Uterus (tissue), 4 donors: ENCODE data around the gene AHDC1. TPM values are rescaled to one million over a fixed set of nuclear protein-coding genes. Genes with fewer than 3 reads are reported as not detected.

Source experiments
- DNase-seq, 2 donors: peaks; one replicate each; pipeline ENCODE4 v3.0.0-alpha.2; 2019 to 2020
- H3K27ac ChIP-seq, 2 donors: fragments of 200-600 bp; sonication (generic); 1 replicate in 1 of 2; 2 replicates in 1 of 2; pipeline ENCODE4 v1.5.1; 2016 to 2018
- H3K27me3 ChIP-seq, 2 donors: fragments of 200-600 bp; sonication (generic); one replicate each; pipeline ENCODE4 v1.5.1; 2018 to 2019; ENCODE audit warnings: control low read depth in 1 of 2
- H3K36me3 ChIP-seq, 2 donors: fragments of 200-600 bp; sonication (generic); one replicate each; pipeline ENCODE4 v1.5.1; 2019; ENCODE audit warnings: control low read depth in 1 of 2
- H3K4me1 ChIP-seq, 2 donors: fragments of 200-600 bp; sonication (generic); one replicate each; pipeline ENCODE4 v1.5.1; 2018 to 2019; ENCODE audit warnings: control low read depth in 1 of 2
- H3K4me3 ChIP-seq, 2 donors: fragments of 200-600 bp; sonication (generic); 1 replicate in 1 of 2; 2 replicates in 1 of 2; pipeline ENCODE4 v1.5.1; 2018 to 2019; ENCODE audit warnings: mild to moderate bottlenecking in 1 of 2
- H3K9me3 ChIP-seq, 2 donors: fragments of 200-600 bp; sonication (generic); one replicate each; pipeline ENCODE4 v1.5.1; 2019; ENCODE audit warnings: control low read depth in 1 of 2
- POLR2A ChIP-seq, 2 donors: fragments of 450-650 bp; IDR thresholded peaks; one replicate each; pipeline ENCODE4 v1.6.1; 2016; ENCODE audit warnings: antibody characterized with exemption in 2 of 2, mild to moderate bottlenecking in 1 of 2, moderate library complexity in 1 of 2
- intact Hi-C: fragments of 100-400 bp; cut with DNase I; formaldehyde crosslinking; loops from one replicate; pipeline ENCODE4 v1.15.1; 2023; ENCODE audit warnings: low total_unique reads
- total RNA-seq, 4 donors: library from RNA; depleted of rRNA in 3 of 4; stranded (reverse); fragments of >200 nt in 3 of 4; gene quantifications; one replicate each; pipeline versions ENCODE4 v1.1.0 to v1.2.4, GENCODE V29; 2014 to 2023
- TF ChIP-seq, protein P1 (sequence below), 4 experiments: fragments of 200-600 bp in 2 of 4; fragments of 450-650 bp in 2 of 4; sonication (generic) in 2 of 4; IDR thresholded peaks; one replicate each; pipeline ENCODE4 v1.5.1; 2016 to 2019; ENCODE audit warnings: antibody characterized with exemption in 4 of 4, mild to moderate bottlenecking in 2 of 4, moderate library complexity in 1 of 4
- donor health status: DM: yes; HTN: yes; CAD: no.

AHDC1 gene
- total RNA-seq, 4 donors from 2014 or later: 11.2 to 179 (median 50.7) TPM

- intact Hi-C loops: loop anchor here (10.0 kb wide), 1 partner anchor 77 kb away; the partner anchor contains the start of gene AHDC1
Measured at GRCh38 chr1:27527890-27528817, 75.8 kb downstream of the AHDC1 start.

GRCh38 chr1:27527223-27527889, 76.6 kb downstream of the AHDC1 start:
- H3K36me3 ChIP-seq: no peaks in the 10 kb centered on the region
- H3K27ac ChIP-seq: peak overlapping the region; percentile 96 to 98
- H3K4me1 ChIP-seq: peaks cover 5 to 32% of the 10 kb centered on the region in 2 donors
- no peaks in the 10 kb centered on the region for H3K9me3 ChIP-seq
- H3K4me3 ChIP-seq: peak overlapping the region; percentile 27 to 43
- peak; percentile 80 to 85 for DNase-seq
- intact Hi-C loops: loop anchor here (10.0 kb wide), 1 partner anchor 77 kb away; the partner anchor contains the start of gene AHDC1
- TF ChIP-seq, protein P1, sequence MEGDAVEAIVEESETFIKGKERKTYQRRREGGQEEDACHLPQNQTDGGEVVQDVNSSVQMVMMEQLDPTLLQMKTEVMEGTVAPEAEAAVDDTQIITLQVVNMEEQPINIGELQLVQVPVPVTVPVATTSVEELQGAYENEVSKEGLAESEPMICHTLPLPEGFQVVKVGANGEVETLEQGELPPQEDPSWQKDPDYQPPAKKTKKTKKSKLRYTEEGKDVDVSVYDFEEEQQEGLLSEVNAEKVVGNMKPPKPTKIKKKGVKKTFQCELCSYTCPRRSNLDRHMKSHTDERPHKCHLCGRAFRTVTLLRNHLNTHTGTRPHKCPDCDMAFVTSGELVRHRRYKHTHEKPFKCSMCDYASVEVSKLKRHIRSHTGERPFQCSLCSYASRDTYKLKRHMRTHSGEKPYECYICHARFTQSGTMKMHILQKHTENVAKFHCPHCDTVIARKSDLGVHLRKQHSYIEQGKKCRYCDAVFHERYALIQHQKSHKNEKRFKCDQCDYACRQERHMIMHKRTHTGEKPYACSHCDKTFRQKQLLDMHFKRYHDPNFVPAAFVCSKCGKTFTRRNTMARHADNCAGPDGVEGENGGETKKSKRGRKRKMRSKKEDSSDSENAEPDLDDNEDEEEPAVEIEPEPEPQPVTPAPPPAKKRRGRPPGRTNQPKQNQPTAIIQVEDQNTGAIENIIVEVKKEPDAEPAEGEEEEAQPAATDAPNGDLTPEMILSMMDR (IDR thresholded peaks at IDR 0.05): no peak
- peak in 1 of 2 donors; percentile 11 for TF ChIP-seq POLR2A (IDR thresholded peaks at IDR 0.05)
- no peaks in the 10 kb centered on the region for H3K27me3 ChIP-seq

More at GRCh38 chr1:27527890-27528817, 75.8 kb downstream of the AHDC1 start:
- H3K4me3 ChIP-seq: peak overlapping the region; percentile 27 to 43
- TF ChIP-seq, protein P1 (IDR thresholded peaks at IDR 0.05): peak in 1 of 4 experiments; percentile 35
- TF ChIP-seq POLR2A (IDR thresholded peaks at IDR 0.05): peak in 1 of 2 donors; percentile 63
- H3K9me3 ChIP-seq: no peaks in the 10 kb centered on the region
- no peaks in the 10 kb centered on the region for H3K27me3 ChIP-seq
- H3K4me1 ChIP-seq: peaks cover 5 to 26% of the 10 kb centered on the region in 2 donors
- peak overlapping the region; percentile 96 to 98 for H3K27ac ChIP-seq
- H3K36me3 ChIP-seq: no peaks in the 10 kb centered on the region
- DNase-seq: peak; percentile 66 to 77

- intact Hi-C loops: loop anchor here (10.0 kb wide), 1 partner anchor 78 kb away; the partner anchor contains the start of gene AHDC1
- Histone ChIP-seq H3K36me3 (no peaks in the 10 kb centered on the region), H3K27me3 (no peaks in the 10 kb centered on the region), H3K4me1 (peaks cover 5 to 39% of the 10 kb centered on the region in 2 donors), H3K27ac (peak overlapping the region; percentile 96 to 98), H3K4me3 (peak overlapping the region in 1 of 2 donors; percentile 43), H3K9me3 (no peaks in the 10 kb centered on the region)
- DNase-seq: no peak
- no peak for TF ChIP-seq POLR2A (IDR thresholded peaks at IDR 0.05)
- TF ChIP-seq, protein P1 (IDR thresholded peaks at IDR 0.05): no peak
Measured at GRCh38 chr1:27526569-27527222, 77.2 kb downstream of the AHDC1 start.

- TF ChIP-seq, protein P1 (IDR thresholded peaks at IDR 0.05): no peak
- no peak for TF ChIP-seq POLR2A (IDR thresholded peaks at IDR 0.05)
- Histone ChIP-seq H3K27ac (peak overlapping the region; percentile 96 to 98), H3K36me3 (no peaks in the 10 kb centered on the region), H3K27me3 (no peaks in the 10 kb centered on the region), H3K4me1 (peaks cover 5 to 50% of the 10 kb centered on the region in 2 donors), H3K9me3 (no peaks in the 10 kb centered on the region), H3K4me3 (peak overlapping the region in 1 of 2 donors; percentile 18)
- intact Hi-C loops: loop anchor here (10.0 kb wide), 1 partner anchor 79 kb away; the partner anchor contains the start of gene AHDC1
- peak; percentile 82 to 86 for DNase-seq
Measured at GRCh38 chr1:27525296-27526272, 78.4 kb downstream of the AHDC1 start.
